SK-N-MC (cell line): Measurements from ENCODE around the gene CTNNA2.

Experiments
- DNase-seq: peaks from one replicate; pipeline ENCODE4 v3.0.0-alpha.2; 2011; ENCODE audit warnings: low read depth, low spot score
- H3K27ac ChIP-seq: fragments of 200-600 bp; sonication (generic); 2 replicates; pipeline ENCODE4 v1.5.1; 2016; ENCODE audit warnings: mixed run types
- H3K36me3 ChIP-seq: fragments of 200-600 bp; sonication (generic); 2 replicates; pipeline ENCODE4 v1.6.1; 2017; ENCODE audit warnings: antibody characterized with exemption, low read length, mixed read lengths; ENCODE audit not compliant: insufficient read depth
- H3K4me3 ChIP-seq: fragments of 200-600 bp; sonication (generic); 2 replicates; pipeline ENCODE4 v1.5.1; 2016
- H3K9ac ChIP-seq: fragments of 200-600 bp; sonication (generic); 2 replicates; pipeline ENCODE4 v1.8.0; 2017; ENCODE audit warnings: mixed run types, mixed read lengths; ENCODE audit not compliant: insufficient read length
- H3K9me3 ChIP-seq: fragments of 200-600 bp; sonication (generic); 2 replicates; pipeline ENCODE4 v1.6.1; 2017; ENCODE audit warnings: low read depth, mild to moderate bottlenecking, antibody characterized with exemption, low read length, moderate library complexity, mixed read lengths
- EZH2 ChIP-seq: fragments of 200-600 bp; sonication (generic); IDR thresholded peaks from one replicate; pipeline ENCODE4 v1.6.1; 2017; ENCODE audit warnings: antibody characterized with exemption
- FOXP2 ChIP-seq: optimal IDR thresholded peaks from 2 replicates; pipeline ENCODE3; 2011; ENCODE audit warnings: mild to moderate bottlenecking, moderate library complexity; ENCODE audit not compliant: insufficient read depth; ENCODE audit errors: extremely low read length, control extremely low read depth
- POLR2AphosphoS5 ChIP-seq: IDR thresholded peaks from 2 replicates; pipeline ENCODE4 v1.6.1; 2012; ENCODE audit warnings: mild to moderate bottlenecking, low read depth, low read length, borderline replicate concordance

Gene CTNNA2

GRCh38 chr2:79554899-79555298 lies 42.0 kb downstream of the CTNNA2 start:
- H3K4me3 ChIP-seq: no peak overlapping the region
- TF ChIP-seq FOXP2 (no peak), EZH2 (no peak), POLR2AphosphoS5 (no peak)
- no peaks in the 10 kb centered on the region for H3K9me3 ChIP-seq
- H3K9ac ChIP-seq: no peak overlapping the region
- DNase-seq: no peak
- no peak overlapping the region for H3K27ac ChIP-seq
- no peaks in the 10 kb centered on the region for H3K36me3 ChIP-seq

- no peaks in the 10 kb centered on the region for H3K9me3 ChIP-seq
- H3K36me3 ChIP-seq: no peaks in the 10 kb centered on the region
- no peak for TF ChIP-seq EZH2
- TF ChIP-seq FOXP2: no peak
- TF ChIP-seq POLR2AphosphoS5: no peak
- no peak overlapping the region for H3K4me3 ChIP-seq
- no peak overlapping the region for H3K27ac ChIP-seq
- DNase-seq: no peak
- H3K9ac ChIP-seq: no peak overlapping the region
Measured at GRCh38 chr2:79564065-79564464, 51.2 kb downstream of the CTNNA2 start.

GRCh38 chr2:79569048-79569447 lies 56.2 kb downstream of the CTNNA2 start:
- H3K4me3 ChIP-seq: no peak overlapping the region
- H3K27ac ChIP-seq: no peak overlapping the region
- TF ChIP-seq POLR2AphosphoS5 (no peak), EZH2 (no peak), FOXP2 (no peak)
- H3K9me3 ChIP-seq: no peaks in the 10 kb centered on the region
- H3K36me3 ChIP-seq: no peaks in the 10 kb centered on the region
- no peak for DNase-seq
- H3K9ac ChIP-seq: no peak overlapping the region

- TF ChIP-seq POLR2AphosphoS5: no peak
- no peak for TF ChIP-seq EZH2
- TF ChIP-seq FOXP2: no peak
- no peak for DNase-seq
- Histone ChIP-seq H3K27ac (no peak overlapping the region), H3K9ac (no peak overlapping the region), H3K9me3 (no peaks in the 10 kb centered on the region), H3K4me3 (no peak overlapping the region), H3K36me3 (no peaks in the 10 kb centered on the region)
Measured at GRCh38 chr2:79573895-79574674, 61.2 kb downstream of the CTNNA2 start.

- H3K9ac ChIP-seq: no peak overlapping the region
- H3K36me3 ChIP-seq: no peaks in the 10 kb centered on the region
- no peak overlapping the region for H3K4me3 ChIP-seq
- H3K27ac ChIP-seq: no peak overlapping the region
- no peak for TF ChIP-seq EZH2
- no peaks in the 10 kb centered on the region for H3K9me3 ChIP-seq
- DNase-seq: no peak
Measured at GRCh38 chr2:79576451-79576850, 63.6 kb downstream of the CTNNA2 start.

GRCh38 chr2:79578952-79579351 lies 66.1 kb downstream of the CTNNA2 start:
- Histone ChIP-seq H3K27ac (no peak overlapping the region), H3K9ac (no peak overlapping the region), H3K4me3 (no peak overlapping the region), H3K36me3 (no peaks in the 10 kb centered on the region), H3K9me3 (no peaks in the 10 kb centered on the region)
- DNase-seq: no peak
- TF ChIP-seq POLR2AphosphoS5: no peak

- DNase-seq: no peak
- Histone ChIP-seq H3K9ac (no peak overlapping the region), H3K36me3 (no peaks in the 10 kb centered on the region), H3K27ac (no peak overlapping the region), H3K9me3 (no peaks in the 10 kb centered on the region), H3K4me3 (no peak overlapping the region)
- TF ChIP-seq EZH2: no peak
- no peak for TF ChIP-seq POLR2AphosphoS5
- TF ChIP-seq FOXP2: no peak
Measured at GRCh38 chr2:79580175-79580574, 67.3 kb downstream of the CTNNA2 start.

GRCh38 chr2:79585701-79586433 lies 73.0 kb downstream of the CTNNA2 start:
- no peak for DNase-seq
- H3K27ac ChIP-seq: no peak overlapping the region
- H3K9me3 ChIP-seq: no peaks in the 10 kb centered on the region
- H3K36me3 ChIP-seq: no peaks in the 10 kb centered on the region
- H3K4me3 ChIP-seq: no peak overlapping the region
- H3K9ac ChIP-seq: no peak overlapping the region
- TF ChIP-seq FOXP2: no peak
- TF ChIP-seq EZH2: no peak
- no peak for TF ChIP-seq POLR2AphosphoS5
